HL-60 (cell line): ENCODE results near the gene INPP5J.

Experiments
- POLR2AphosphoS5 ChIP-seq: IDR thresholded peaks from 2 replicates; pipeline ENCODE4 v1.6.1; 2012; ENCODE audit warnings: low read depth
- TF ChIP-seq, protein P1 (sequence below): IDR thresholded peaks from one replicate; pipeline ENCODE4 v1.5.1; 2011; ENCODE audit warnings: low read length, control low read depth, inconsistent platforms; ENCODE audit not compliant: insufficient read depth

DNA sequence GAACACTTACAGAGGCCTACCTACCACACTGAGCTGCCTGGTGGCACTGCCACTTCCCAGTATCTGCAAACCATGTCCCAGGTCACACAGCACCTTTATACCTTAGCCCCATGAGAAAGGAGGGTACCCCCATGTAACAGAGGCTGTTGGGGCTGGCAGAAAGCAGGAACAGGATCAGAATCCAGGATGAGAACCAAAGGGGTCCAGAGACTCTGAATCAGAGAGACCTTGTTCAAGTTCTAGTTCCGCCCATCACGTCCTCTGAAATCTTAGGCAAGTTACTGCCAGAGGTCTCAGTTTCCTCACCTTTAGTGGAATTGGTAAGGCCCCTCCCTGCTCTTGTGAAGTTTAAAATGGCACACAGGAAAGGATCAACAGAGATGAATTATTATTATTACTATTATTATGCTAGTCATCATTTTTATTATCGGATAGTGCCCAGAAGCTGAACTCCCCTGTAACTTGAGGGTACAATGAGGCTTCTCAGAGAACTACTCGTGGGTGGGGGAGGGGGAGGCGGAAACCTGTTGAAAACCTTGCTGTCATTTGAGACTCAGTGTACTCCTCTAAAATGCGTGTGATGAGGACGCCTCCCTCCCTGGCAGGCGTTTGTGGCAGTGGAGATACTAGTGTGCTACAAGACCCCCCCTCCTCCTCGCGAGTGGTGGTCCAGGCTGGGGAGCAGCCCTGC, 24.7 kb upstream of the INPP5J start:
- TF ChIP-seq, protein P1, sequence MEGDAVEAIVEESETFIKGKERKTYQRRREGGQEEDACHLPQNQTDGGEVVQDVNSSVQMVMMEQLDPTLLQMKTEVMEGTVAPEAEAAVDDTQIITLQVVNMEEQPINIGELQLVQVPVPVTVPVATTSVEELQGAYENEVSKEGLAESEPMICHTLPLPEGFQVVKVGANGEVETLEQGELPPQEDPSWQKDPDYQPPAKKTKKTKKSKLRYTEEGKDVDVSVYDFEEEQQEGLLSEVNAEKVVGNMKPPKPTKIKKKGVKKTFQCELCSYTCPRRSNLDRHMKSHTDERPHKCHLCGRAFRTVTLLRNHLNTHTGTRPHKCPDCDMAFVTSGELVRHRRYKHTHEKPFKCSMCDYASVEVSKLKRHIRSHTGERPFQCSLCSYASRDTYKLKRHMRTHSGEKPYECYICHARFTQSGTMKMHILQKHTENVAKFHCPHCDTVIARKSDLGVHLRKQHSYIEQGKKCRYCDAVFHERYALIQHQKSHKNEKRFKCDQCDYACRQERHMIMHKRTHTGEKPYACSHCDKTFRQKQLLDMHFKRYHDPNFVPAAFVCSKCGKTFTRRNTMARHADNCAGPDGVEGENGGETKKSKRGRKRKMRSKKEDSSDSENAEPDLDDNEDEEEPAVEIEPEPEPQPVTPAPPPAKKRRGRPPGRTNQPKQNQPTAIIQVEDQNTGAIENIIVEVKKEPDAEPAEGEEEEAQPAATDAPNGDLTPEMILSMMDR = no peak
- TF ChIP-seq POLR2AphosphoS5 = no peak
